GM15510 (cell line): ENCODE data around the gene PC.

Experiments used
- POLR2A ChIP-seq: IDR thresholded peaks from 3 replicates; pipeline ENCODE4 v1.6.1; 2011; ENCODE audit warnings: borderline replicate concordance; ENCODE audit not compliant: insufficient read length; ENCODE audit errors: extremely low read depth

The PC gene

GRCh38 chr11:66847461-66848232 is 110.5 kb downstream of the PC start:
- no peak for TF ChIP-seq POLR2A

- no peak for TF ChIP-seq POLR2A
These were observed 111.5 kb downstream of the PC start for GRCh38 chr11:66846671-66847091.

GRCh38 chr11:66845876-66846212 is 112.3 kb downstream of the PC start:
- no peak for TF ChIP-seq POLR2A

- no peak for TF ChIP-seq POLR2A
These were observed 112.9 kb downstream of the PC start for GRCh38 chr11:66845143-66845875.

DNA sequence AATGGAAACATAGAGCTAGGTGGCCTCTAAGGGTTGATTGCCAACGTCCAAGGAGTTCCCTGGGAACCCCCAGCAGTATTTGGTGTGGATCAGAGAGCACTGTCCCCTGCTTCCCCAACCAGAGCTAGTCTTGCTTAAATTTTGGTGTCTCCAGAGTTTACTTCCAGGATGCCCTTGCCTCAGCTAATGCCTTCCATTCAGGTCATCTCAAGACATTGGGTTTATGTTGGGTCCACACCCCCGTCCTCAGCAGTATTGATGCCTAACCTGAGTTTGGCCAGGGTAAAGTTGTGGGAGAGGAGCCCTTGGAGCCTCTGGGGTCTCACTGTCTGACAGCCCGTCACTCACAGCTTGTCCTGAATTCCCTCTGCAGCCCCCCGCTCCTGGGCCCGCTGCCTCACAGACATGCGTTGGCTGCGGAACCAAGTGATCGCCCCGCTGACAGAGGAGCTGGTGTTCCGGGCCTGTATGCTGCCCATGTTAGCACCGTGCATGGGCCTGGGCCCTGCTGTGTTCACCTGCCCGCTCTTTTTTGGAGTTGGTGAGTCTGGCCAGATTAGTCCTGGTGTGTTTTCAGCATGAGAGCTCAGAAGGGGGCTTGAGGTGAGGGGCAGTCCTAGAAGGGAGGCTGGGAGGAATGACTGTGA is 113.6 kb downstream of the PC start:
- TF ChIP-seq POLR2A = no peak

DNA sequence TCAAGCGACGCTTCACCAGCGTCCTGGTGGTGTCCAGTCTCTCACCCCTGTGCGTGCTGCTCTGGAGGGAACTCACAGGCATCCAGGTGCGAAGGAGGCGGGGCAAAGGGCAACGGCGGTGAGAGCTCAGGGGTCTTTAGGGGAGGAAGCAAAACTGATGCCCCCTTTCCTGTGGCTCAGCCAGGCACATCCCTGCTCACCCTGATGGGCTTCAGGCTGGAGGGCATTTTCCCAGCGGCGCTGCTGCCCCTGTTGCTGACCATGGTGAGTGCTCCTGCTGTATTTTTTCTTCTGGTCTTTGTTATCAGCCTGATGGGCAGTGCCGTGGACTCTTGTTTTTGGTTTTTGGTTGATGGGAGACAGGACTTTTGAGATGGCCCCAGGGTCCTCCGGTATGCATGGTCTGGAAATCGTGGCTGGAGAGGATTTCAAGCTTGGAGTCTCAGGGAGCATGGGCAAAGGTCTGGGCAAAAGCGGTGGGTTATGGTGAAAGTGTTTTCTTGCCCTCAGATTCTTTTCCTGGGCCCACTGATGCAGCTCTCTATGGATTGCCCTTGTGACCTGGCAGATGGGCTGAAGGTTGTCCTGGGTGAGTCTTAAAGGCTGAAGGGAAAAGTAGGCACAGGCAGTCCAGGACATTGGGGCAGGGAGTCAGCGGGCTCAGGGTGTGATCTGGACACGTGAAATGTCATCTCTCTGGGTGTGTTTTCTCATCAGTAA is 114.2 kb downstream of the PC start:
- TF ChIP-seq POLR2A = no peak

DNA sequence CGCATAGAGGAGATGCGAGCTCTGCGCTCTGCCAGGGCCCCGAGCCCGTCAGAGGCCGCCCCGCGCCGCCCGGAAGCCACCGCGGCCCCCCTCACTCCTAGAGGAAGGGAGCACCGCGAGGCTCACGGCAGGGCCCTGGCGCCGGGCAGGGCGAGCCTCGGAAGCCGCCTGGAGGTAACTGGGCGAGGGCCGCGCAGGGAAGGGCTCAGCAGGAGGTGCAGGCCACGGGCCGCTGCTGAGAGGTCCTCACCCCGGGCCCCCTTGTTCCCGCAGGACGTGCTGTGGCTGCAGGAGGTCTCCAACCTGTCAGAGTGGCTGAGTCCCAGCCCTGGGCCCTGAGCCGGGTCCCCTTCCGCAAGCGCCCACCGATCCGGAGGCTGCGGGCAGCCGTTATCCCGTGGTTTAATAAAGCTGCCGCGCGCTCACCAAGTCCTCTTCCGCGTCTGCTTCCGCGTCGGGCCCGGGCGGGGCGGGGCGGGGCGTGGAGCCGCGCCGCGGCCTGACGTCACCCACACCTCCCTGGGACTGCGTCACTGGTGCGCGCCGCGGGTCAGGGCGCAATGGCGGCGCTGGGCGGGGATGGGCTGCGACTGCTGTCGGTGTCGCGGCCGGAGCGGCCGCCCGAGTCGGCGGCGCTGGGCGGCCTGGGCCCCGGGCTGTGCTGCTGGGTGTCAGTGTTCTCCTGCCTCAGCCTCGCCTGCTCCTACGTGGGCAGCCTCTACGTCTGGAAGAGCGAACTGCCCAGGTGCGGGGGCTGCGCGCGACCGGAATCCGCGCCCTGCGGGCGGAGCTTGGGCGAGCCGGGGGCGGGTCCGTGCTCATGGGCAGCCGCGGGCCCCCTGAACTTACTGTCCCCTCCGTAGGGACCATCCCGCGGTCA is 115.0 kb downstream of the PC start, which contains the start of gene RCE1:
Gene RCE1 (plus strand): TSS at position 546 of the 880 bp plus-strand sequence. CDS start 15 bp downstream, at position 561.
- peak; percentile 96 for TF ChIP-seq POLR2A

DNA sequence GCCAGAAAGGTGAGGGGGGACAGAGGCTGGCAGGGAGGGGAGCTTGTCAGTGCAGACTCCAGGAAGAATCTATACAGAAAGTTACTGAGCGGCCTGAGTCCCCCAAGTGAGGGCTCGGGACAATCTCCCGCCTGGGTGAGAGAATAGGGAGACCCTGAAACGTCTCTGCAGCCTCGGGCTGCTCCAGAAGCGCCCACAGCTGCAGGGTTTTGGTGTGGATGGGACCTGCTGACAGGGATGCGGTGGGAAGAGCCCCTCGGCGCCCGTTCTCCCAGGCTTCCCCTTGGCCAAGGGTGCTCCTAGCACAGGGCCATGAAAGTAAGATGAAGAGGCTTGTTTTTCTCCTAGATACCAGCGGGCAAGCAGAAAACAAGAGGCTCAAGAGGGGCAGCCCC is 115.7 kb downstream of the PC start:
- TF ChIP-seq POLR2A = no peak

GRCh38 chr11:66841861-66842260 is 116.3 kb downstream of the PC start:
- no peak for TF ChIP-seq POLR2A

- TF ChIP-seq POLR2A = no peak
These were observed 117.7 kb downstream of the PC start for GRCh38 chr11:66840317-66841091.

GRCh38 chr11:66835768-66836405 is 122.3 kb downstream of the PC start:
- no peak for TF ChIP-seq POLR2A

- no peak for TF ChIP-seq POLR2A
These were observed 123.2 kb downstream of the PC start for GRCh38 chr11:66834943-66835342.

DNA sequence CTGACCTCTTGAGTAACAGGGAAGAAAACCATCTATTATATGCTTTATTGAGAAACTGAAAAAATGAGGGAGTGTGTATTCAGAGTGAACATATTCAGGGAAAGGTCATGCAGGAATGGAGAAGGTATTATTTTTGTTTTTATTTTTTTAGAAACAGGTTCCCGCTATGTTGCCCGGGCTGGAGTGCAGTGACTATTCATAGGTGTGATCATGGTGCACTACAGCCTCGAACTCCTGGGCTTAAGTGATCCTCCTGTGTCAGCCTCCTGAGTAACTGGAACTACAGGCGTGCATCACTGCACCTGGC is 123.7 kb downstream of the PC start:
- no peak for TF ChIP-seq POLR2A
